ENCODE results near the gene GALNT10. TPM values are rescaled to one million over a fixed set of nuclear protein-coding genes. Genes with fewer than 3 reads are reported as not detected.

GALNT10 gene
- total and polyA plus RNA-seq, 2 of the 4 experiments (the other 2 are of a cell fraction), result 46.2 to 67.0 TPM

GRCh38 chr5:154318691-154319090 lies 128.2 kb downstream of the GALNT10 start:
- dilution Hi-C loops (cut with HindIII; ENCODE audit: low sequenced_read_pairs, unreplicated experiment), result no loop called here
- no peak overlapping the region for H3K27ac ChIP-seq (ENCODE audit: insufficient read depth, low read length)
- H3K9me3 ChIP-seq (ENCODE audit: control insufficient read depth, insufficient read depth, low read length), result no peaks in the 10 kb centered on the region
- no peak overlapping the region for H3K4me3 ChIP-seq (ENCODE audit: insufficient read depth, low read depth, low read length)
- H2BK120ac ChIP-seq (ENCODE audit: low read depth, low read length), result no peak overlapping the region
- no peak overlapping the region for H3K14ac ChIP-seq (replicated peaks; ENCODE audit: low read depth, low read length)
- no peak overlapping the region for H3K18ac ChIP-seq (ENCODE audit: low read depth, low read length)
- H2BK20ac ChIP-seq (ENCODE audit: low read depth, low read length), result no peak overlapping the region
- no TSS peak for BruUV-seq (replicated peaks)
- no peak overlapping the region for H2BK5ac ChIP-seq (ENCODE audit: low read depth, low read length, poor library complexity, severe bottlenecking)
- H3K23ac ChIP-seq (ENCODE audit: low read depth, low read length), result no peak overlapping the region
- intact Hi-C loops (cut with micrococcal nuclease), result no loop called here
- no peak overlapping the region for H3K56ac ChIP-seq (ENCODE audit: extremely low read depth, insufficient read depth, low read length)
- H3K4me1 ChIP-seq (ENCODE audit: control insufficient read depth, insufficient read depth, low read length), result peaks cover 3% of the 10 kb centered on the region; the same call in 1 of the 2 replicates
- no peak overlapping the region for H2AK9ac ChIP-seq (replicated peaks; ENCODE audit: low read depth, low read length, poor library complexity)
- peaks cover 17 to 57% of the 10 kb centered on the region in 2 experiments for H3K79me1 ChIP-seq (ENCODE audit: low read depth in 1 of 2, low read length in 2 of 2)
- no peak overlapping the region for H2BK15ac ChIP-seq (ENCODE audit: low read depth, low read length)
- H3K9me1 ChIP-seq (ENCODE audit: insufficient read depth, low read length), result peaks cover 17% of the 10 kb centered on the region
- no peak overlapping the region for H4K8ac ChIP-seq (ENCODE audit: low read depth in 2 of 2, low read length in 2 of 2)
- DNase-seq, result no peak
- H3K36me3 ChIP-seq (ENCODE audit: control insufficient read depth, insufficient read depth, low read length), result peaks cover 4% of the 10 kb centered on the region
- no peak overlapping the region for H4K5ac ChIP-seq (ENCODE audit: low read depth, low read length)
- ChIA-PET CTCF (no interaction called here), POLR2A (ENCODE audit: unreplicated experiment) (no interaction called here)
- H2AFZ ChIP-seq (replicated peaks; ENCODE audit: low read length, poor library complexity), result no peak overlapping the region
- H4K91ac ChIP-seq (ENCODE audit: insufficient read depth, low read depth, low read length), result no peak overlapping the region
- TF ChIP-seq BHLHE40 (IDR thresholded peaks at IDR 0.05; ENCODE audit: low read depth, low read length) (no peak), NFE2L2 (IDR thresholded peaks at IDR 0.05; ENCODE audit: low read depth, low read length) (no peak), SMC3 (IDR thresholded peaks at IDR 0.05; ENCODE audit: low read depth, low read length) (no peak), CEBPB (IDR thresholded peaks at IDR 0.05; ENCODE audit: low read depth, low read length) (no peak), POLR2A (IDR thresholded peaks at IDR 0.05; ENCODE audit: low read depth, low read length) (no peak), CHD1 (IDR thresholded peaks at IDR 0.05; ENCODE audit: low read depth, low read length) (no peak), MXI1 (IDR thresholded peaks at IDR 0.05; ENCODE audit: borderline replicate concordance, low read depth, low read length) (no peak), MAZ (IDR thresholded peaks at IDR 0.05; ENCODE audit: borderline replicate concordance, low read depth, low read length) (no peak), FOS (IDR thresholded peaks at IDR 0.05; ENCODE audit: low read depth, low read length) (no peak), RCOR1 (IDR thresholded peaks at IDR 0.05; ENCODE audit: insufficient replicate concordance, low read length) (no peak), RAD21 (IDR thresholded peaks at IDR 0.05; ENCODE audit: low read length) (no peak), MAFK (IDR thresholded peaks at IDR 0.05; ENCODE audit: low read depth, low read length) (no peak), RFX5 (IDR thresholded peaks at IDR 0.05; ENCODE audit: low read depth, low read length) (no peak)
- TF ChIP-seq, protein P1, sequence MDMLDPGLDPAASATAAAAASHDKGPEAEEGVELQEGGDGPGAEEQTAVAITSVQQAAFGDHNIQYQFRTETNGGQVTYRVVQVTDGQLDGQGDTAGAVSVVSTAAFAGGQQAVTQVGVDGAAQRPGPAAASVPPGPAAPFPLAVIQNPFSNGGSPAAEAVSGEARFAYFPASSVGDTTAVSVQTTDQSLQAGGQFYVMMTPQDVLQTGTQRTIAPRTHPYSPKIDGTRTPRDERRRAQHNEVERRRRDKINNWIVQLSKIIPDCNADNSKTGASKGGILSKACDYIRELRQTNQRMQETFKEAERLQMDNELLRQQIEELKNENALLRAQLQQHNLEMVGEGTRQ (IDR thresholded peaks at IDR 0.05; ENCODE audit: low read depth, low read length), result no peak
- TF ChIP-seq, protein P2, sequence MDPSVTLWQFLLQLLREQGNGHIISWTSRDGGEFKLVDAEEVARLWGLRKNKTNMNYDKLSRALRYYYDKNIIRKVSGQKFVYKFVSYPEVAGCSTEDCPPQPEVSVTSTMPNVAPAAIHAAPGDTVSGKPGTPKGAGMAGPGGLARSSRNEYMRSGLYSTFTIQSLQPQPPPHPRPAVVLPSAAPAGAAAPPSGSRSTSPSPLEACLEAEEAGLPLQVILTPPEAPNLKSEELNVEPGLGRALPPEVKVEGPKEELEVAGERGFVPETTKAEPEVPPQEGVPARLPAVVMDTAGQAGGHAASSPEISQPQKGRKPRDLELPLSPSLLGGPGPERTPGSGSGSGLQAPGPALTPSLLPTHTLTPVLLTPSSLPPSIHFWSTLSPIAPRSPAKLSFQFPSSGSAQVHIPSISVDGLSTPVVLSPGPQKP (IDR thresholded peaks at IDR 0.05; ENCODE audit: borderline replicate concordance, low read depth, low read length), result no peak
- TF ChIP-seq, protein P3, sequence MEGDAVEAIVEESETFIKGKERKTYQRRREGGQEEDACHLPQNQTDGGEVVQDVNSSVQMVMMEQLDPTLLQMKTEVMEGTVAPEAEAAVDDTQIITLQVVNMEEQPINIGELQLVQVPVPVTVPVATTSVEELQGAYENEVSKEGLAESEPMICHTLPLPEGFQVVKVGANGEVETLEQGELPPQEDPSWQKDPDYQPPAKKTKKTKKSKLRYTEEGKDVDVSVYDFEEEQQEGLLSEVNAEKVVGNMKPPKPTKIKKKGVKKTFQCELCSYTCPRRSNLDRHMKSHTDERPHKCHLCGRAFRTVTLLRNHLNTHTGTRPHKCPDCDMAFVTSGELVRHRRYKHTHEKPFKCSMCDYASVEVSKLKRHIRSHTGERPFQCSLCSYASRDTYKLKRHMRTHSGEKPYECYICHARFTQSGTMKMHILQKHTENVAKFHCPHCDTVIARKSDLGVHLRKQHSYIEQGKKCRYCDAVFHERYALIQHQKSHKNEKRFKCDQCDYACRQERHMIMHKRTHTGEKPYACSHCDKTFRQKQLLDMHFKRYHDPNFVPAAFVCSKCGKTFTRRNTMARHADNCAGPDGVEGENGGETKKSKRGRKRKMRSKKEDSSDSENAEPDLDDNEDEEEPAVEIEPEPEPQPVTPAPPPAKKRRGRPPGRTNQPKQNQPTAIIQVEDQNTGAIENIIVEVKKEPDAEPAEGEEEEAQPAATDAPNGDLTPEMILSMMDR (conservative IDR thresholded peaks at IDR 0.05; ENCODE audit: low read depth, low read length), result no peak
- H3K4ac ChIP-seq (ENCODE audit: low read depth, low read length), result no peak overlapping the region
- no peak for ATAC-seq (ENCODE audit: low read depth)
- no peak overlapping the region for H3K9ac ChIP-seq (ENCODE audit: low read depth, low read length)
- no peaks in the 10 kb centered on the region for H3K27me3 ChIP-seq (ENCODE audit: control insufficient read depth, insufficient read depth, low read length)
- no peak overlapping the region for H3K4me2 ChIP-seq (ENCODE audit: low read depth, low read length)
- no peaks in the 10 kb centered on the region; the same call in 1 of the 2 replicates for H4K20me1 ChIP-seq (ENCODE audit: insufficient read depth, low read length)
- H2AK5ac ChIP-seq (ENCODE audit: low read depth, low read length), result no peak overlapping the region
- no CpG with 5 or more reads among the region's 1 CpG for WGBS, 2 experiments (ENCODE audit: extremely low coverage in 2 of 2, insufficient read length in 1 of 2)
- in situ Hi-C loops (cut with MboI; ENCODE audit: low sequenced_read_pairs), result no loop called here

All from IMR-90 (cell line).